HG02970 (cell line): ENCODE results near the gene TARP.

ENCODE experiments used
- ATAC-seq: cut with Tn5 transposase; IDR thresholded peaks from one replicate; pipeline ENCODE4 v1.9.1; 2021; ENCODE audit warnings: mild to moderate bottlenecking, moderate library complexity, moderate number of reproducible peaks; ENCODE audit not compliant: unreplicated experiment, low FRiP score

The TARP gene

DNA sequence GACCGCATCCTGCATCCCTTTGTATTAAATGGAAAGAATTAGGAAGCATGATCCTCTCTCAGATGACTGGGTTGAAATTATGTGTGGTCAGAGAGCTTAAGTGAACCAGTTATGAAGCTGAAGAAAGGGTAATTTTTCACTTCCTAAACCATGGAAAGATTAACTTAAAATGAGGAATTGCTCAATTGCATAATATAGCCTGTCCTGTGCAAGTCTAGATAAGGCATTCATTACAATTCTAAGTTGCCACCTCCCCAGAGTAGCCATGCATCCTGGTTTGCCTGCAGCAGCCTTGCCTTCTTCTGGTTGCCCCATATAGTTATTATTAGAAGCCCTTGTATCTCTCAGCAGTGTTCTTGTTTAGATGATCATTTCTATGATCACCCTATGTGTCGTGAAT is 50.1 kb downstream of the TARP start:
- no peak for ATAC-seq

DNA sequence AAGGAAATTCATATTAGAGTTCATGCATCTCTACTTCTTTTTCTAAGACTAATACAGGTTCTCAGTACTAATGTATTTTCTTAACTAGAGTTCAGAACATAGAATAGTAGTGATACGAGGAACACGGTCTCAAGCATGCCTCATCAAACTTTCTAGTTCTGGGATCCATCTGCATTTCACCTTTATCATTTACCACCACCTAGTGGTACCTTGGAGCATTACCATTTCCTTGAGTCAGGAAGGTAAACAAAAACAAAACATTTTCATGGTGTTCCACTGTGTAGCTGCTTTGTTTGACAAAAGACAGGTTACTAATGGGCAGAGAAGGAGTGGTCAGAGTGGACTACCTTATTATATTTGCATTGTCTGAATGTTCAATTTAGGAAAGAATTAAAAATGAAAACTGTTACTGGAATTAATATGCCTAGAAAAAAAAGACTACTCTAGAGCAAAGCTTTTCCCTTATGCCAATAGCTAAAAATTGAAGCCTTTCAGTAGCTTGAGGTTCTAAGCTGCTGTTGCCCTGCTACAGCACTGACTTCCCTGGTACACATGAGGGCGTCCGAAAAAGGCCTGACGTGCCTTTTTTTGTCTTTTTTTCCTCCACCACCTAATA is 50.8 kb downstream of the TARP start:
- ATAC-seq = no peak

DNA sequence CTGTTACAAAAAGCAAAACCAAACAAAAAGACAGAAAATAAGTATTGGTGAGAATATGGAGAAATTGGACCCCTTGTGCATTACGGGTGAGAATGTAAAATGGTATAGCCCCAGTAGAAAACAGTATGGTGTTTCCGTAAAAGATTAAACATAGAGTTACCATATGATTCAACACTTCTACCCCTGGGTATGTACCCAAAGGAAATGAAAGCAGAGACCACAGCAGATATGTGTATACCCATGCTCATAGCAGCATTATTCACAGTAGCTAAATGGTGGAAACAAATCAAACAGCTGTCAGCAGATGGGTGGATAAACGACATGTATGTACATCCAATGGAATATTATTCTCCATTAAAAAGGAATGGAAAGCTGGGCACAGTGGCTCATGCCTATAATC is 53.0 kb downstream of the TARP start:
- ATAC-seq = no peak

DNA sequence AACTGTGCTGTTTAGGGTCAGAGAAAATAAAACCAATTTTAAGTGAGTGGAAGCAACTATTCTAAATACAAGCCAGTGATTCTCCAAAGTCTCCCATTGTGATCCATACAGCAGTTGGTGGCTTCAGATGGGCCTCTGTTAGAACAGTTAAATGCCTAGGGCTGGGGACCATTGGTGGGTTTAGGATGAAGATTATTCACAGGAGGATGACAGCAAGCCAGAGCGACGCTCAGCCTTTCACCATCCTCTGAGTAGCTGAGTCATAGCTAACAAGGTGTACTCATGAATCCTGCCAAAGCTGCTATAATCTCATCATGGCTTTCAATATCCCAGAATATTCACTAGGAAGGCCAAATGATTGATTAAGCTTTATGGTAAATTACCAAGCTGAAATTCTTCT is 55.8 kb downstream of the TARP start:
- no peak for ATAC-seq

DNA sequence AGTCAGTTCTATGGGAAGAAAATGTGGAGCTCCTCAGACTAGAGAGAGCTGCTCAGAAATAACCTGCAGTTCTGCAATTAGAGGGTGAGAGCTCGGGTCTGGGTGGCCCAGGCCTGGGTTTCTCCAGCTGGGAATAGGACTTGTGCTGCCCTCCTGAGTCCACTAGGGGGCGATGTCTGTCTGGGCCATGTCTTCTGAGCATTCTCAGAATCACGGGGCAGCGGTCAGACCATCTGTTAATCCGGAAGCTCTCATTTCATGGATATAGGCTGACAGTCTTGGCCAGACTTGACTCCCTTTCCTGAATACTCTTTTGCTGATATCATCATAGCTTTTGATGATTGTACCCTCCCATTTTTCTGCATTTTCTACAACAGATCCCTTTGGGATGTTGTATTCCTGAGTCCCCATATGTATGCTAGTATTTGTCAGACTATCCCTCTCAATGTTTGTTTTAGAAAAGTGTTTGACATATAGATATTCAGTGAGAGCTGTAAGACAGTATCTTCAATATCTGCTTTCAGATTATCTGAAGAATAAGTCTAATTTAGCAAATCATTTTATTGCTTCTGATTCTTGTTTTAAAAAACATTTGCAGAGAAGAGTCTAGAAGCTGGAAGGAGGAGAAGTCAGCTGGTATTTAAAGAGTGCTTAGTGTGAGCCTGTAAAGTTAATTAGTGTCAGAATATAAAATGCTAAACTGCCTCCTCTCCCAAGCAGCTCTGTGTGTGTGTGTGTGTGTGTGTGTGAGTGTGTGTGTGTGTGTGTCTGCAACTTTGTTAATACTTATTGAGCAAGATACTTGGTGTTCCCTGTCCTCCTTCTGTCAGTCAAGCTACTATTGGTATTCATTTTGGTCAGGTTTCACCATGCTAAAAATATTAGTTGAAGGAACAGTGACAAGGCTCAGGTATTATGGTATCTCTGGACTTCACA is 57.4 kb downstream of the TARP start:
- ATAC-seq = peak; percentile 85

DNA sequence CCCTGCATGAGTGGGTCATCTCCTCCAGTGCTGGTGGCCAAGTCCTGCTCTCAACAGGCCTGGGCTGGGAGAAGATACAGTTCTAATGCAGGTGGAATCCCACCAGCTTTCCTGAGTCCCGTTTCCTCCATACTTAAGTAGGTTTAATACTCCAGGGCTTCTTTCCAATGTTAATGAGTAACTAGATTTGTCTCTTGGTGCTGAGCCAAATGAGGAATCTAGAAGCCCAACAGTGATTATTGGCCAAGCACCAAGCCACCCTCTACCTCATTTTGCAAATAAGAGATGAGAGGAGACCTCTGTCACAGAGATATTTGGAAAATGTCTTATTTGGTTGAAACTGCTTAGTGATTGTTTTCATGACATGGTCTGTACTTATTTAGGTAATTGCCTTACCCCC is 58.3 kb downstream of the TARP start:
- no peak for ATAC-seq

DNA sequence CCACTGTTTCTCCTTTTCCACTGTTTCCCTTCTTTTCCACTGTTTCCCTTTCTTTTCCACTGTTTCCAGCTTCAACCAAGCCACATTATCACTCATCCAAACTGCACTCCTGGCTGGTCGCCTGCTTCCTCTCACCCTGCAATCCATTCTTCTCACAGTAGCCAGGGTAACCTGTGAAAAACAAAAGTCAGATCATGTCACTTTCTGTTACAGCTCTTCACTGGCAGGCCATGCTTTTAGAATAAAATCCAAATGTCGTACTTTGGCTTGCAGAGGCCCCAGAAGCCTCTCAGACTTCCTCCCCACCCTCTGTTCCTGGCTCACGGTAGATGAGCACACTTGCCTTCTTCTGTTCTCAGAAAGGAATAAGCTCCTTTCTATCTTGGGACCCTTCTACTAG is 61.5 kb downstream of the TARP start:
- no peak for ATAC-seq

DNA sequence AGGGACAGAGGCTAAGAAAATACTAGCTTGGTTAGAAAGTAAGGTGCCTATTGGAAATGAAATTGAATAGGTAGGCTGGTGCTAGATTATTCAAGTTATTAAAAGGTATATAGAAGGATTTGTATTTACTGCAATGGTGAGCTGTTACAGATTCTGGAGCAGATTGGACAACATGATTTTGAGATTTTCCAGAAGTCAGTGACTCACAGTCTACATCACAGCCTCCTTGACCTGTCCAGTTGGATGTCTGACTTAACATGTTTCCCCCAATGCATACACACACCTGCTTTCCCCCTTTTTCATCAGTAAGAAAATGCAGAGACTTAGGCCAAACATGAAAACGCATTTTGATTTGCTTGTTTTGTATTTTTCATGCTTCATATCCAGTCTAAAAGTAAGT is 62.0 kb downstream of the TARP start:
- ATAC-seq = no peak
